HG03103 (cell line): ENCODE results near the gene TMEM14B.
A peak's percentile ranks its signal among the peaks of the same experiment; 100 is the strongest.
"Not testable (repeated sequence)": the region's sequence is repeated elsewhere in the genome, so short reads cannot be mapped to it uniquely, and the experiment has no call there.

ENCODE experiments used
- ATAC-seq: cut with Tn5 transposase; IDR thresholded peaks from one replicate; pipeline ENCODE4 v1.9.1; 2021; ENCODE audit warnings: low read depth; ENCODE audit not compliant: unreplicated experiment

The TMEM14B gene

GRCh38 chr6:10747251-10747972 lies at the start of gene TMEM14B:
Gene TMEM14B, plus strand, starts transcription at chr6:10747805. Its CDS starts 1,441 bp downstream, at chr6:10749246.
- ATAC-seq: peak; percentile 97

GRCh38 chr6:10713962-10714361 lies 33.6 kb upstream of the TMEM14B start:
- no peak for ATAC-seq

GRCh38 chr6:10719296-10719963 lies 28.2 kb upstream of the TMEM14B start:
- no peak for ATAC-seq

- ATAC-seq: no peak
Measured at GRCh38 chr6:10719964-10720264, 27.7 kb upstream of the TMEM14B start.

- ATAC-seq: no peak
Measured at GRCh38 chr6:10720265-10720959, 27.2 kb upstream of the TMEM14B start.

GRCh38 chr6:10720960-10721849 lies 26.4 kb upstream of the TMEM14B start:
- ATAC-seq: not testable (repeated sequence)

GRCh38 chr6:10721850-10722569 lies 25.6 kb upstream of the TMEM14B start:
- no peak for ATAC-seq

- ATAC-seq: no peak
Measured at GRCh38 chr6:10722570-10722819, 25.1 kb upstream of the TMEM14B start.

- peak; percentile 98 for ATAC-seq
Measured at GRCh38 chr6:10722820-10723566, 24.6 kb upstream of the TMEM14B start, which contains the start of gene TMEM14C. Gene TMEM14C, plus strand, starts transcription at chr6:10723070. Its CDS starts 1,544 bp downstream, at chr6:10724614.

GRCh38 chr6:10723567-10723881 lies 24.1 kb upstream of the TMEM14B start:
- ATAC-seq: no peak

- no peak for ATAC-seq
Measured at GRCh38 chr6:10725044-10725443, 22.6 kb upstream of the TMEM14B start.

GRCh38 chr6:10725716-10726115 lies 21.9 kb upstream of the TMEM14B start:
- ATAC-seq: no peak

- no peak for ATAC-seq
Measured at GRCh38 chr6:10730254-10730653, 17.4 kb upstream of the TMEM14B start.

- no peak for ATAC-seq
Measured at GRCh38 chr6:10733151-10733715, 14.4 kb upstream of the TMEM14B start.

GRCh38 chr6:10733863-10734262 lies 13.7 kb upstream of the TMEM14B start:
- ATAC-seq: no peak

GRCh38 chr6:10736731-10737130 lies 10.9 kb upstream of the TMEM14B start:
- no peak for ATAC-seq

- no peak for ATAC-seq
Measured at GRCh38 chr6:10740061-10740460, 7.5 kb upstream of the TMEM14B start.

- ATAC-seq: not testable (repeated sequence)
Measured at GRCh38 chr6:10741643-10742042, 6.0 kb upstream of the TMEM14B start.

- ATAC-seq: no peak
Measured at GRCh38 chr6:10742251-10742650, 5.4 kb upstream of the TMEM14B start.
